NCI-H2227 (cell line): ENCODE data around the gene HSPA1B.
"Not testable (repeated sequence)": the region's sequence is repeated elsewhere in the genome, so short reads cannot be mapped to it uniquely, and the experiment has no call there.

Source experiments
- DNase-seq: peaks from one replicate; lab custom pipeline; 2025; ENCODE audit not compliant: unreplicated experiment; lab: John Stamatoyannopoulos, UW

HSPA1B gene

DNA sequence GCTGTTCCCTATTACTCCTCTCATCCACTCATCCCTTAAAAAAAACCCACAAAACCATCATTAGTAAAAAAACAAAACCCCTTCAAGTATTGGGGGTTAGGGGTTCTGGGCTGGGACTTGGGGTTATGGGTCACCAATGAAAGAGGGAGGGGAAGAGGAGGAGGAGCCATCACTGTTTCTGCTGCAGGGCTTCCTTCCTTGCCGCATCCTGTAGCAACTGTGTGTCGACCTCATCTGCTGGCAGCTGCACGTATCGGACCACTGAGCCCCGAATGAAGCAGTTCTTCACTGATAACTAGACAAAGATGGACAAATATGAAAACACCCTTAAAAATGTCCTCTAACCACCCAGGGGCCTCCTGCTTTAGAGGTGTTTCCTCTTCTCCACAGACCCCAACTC is 29.9 kb upstream of the HSPA1B start:
- DNase-seq: no peak

DNA sequence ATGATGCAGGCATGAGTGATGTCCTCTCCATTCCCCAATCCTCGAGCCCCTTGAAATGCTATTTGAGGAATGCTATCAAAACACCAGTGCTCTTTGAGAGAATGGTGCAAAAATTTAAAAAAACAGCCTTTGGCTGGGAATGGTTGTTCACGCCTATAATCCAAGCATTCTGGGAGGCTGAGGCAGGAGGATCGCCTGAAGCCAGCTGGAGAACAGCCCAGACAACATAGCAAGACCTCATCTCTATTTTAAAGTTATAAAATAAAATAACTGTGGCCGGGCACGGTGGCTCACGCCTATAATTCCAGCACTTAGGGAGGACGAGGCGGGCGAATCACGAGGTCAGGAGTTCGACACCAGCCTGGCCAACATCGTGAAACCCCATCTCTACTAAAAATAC is 27.8 kb upstream of the HSPA1B start:
- DNase-seq: no peak

DNA sequence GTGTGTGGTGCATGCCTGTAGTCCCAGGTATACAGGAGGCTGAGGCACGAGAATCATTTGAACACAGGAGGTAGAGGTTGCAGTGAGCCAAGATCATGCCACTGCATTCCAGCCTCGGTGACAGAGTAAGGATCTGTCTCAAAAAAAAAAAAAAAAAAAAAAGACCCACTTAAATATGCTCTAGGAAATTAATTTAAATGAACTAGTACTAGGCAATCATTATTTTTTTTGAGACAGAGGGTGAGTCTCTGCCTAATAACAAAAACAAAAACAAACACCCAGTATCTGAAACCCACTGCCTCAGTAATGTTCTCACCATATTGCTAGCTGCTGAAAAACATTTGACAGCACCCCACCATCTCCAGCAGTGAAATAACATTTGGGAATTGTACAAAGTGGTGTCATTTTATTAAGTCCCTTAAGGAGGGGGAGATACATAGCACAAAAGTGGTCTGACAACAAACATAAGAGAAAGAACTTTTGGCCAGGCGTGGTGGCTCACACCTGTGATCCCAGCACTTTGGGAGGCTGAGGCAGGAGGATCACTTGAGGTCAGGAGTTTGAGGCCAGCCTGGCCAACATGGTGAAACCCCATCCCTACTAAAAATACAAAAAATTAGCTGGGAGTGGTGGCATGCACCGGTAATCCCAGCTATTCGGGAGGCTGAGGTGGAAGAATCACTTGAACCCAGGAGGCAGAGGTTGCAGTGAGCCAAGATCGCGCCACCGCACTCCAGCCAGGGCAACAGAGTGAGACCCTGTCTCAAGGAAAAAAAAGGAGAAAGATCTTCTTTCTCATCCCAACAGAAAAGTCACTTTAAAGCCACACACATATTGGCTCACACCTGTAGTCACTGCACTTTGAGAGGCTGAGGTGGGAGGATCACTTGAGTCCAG is 26.3 kb upstream of the HSPA1B start:
- DNase-seq: not testable (repeated sequence)

DNA sequence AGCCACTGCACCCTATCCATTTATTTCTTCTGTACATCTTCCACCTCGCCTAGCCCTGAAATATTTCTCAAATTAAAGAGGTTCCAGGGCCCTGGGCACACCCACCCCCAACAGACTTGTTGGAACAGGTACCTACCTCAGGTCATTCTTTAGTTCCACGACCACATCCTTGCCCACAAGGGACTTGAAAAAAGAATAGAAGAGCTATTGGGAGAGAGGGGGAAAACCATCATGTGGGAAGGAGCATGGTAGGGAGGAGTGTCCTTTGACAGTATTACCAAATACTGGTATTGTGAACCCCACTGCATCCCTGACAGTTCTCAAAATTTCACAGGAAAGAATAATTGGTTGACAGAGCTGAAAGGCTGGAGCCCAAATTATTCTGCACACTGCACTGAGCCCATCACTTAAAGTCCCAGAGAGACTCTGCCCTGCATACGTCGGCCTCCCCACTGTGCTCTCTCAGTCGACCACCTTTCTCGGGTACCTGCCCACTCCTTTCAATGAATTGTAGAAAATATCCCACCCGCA is 21.5 kb upstream of the HSPA1B start:
- DNase-seq: no peak

DNA sequence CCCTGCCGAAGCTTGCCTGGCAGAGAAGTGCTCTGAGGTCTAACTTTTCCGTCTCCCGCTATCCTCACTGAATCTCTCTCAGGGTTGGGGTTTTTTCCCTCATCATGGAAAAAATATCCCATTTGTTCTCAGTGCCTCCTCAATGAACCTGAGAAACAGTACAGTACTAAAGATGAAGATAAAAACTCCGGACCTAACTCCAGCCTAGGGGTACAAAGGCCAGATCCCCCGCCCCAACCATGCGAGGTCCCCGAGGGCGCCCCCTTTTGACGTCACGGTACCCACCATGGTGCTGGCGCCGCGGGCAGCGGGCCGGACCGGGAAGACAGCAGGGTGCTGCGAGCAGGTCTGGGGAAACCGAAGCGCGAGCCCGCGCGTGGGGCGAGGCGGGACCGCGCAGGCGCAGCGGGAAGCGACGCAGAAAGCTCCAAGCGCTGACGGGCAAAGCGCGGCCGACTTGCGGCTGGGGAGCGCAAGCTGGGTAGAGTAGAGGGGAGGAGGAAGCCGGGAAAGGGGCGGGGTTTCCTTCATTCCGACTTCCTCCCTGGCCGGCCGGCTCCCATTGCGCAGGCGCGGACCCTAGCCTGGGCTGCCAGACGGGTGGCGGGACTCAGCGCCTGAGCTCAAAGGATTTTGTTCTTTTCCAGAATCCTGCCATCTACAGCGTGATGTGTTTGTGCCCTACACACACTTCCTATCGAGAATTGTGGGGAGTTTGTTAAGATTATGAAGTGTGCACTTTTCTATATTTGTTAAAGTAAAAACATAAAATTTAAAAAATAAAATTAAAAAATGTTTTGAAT is 20.9 kb upstream of the HSPA1B start, which contains the start of gene LSM2:
LSM2 (minus strand) TSS at position 497 of the 803 bp plus-strand sequence; CDS start at position 288, 209 bp downstream.
- peak; percentile 98 for DNase-seq

DNA sequence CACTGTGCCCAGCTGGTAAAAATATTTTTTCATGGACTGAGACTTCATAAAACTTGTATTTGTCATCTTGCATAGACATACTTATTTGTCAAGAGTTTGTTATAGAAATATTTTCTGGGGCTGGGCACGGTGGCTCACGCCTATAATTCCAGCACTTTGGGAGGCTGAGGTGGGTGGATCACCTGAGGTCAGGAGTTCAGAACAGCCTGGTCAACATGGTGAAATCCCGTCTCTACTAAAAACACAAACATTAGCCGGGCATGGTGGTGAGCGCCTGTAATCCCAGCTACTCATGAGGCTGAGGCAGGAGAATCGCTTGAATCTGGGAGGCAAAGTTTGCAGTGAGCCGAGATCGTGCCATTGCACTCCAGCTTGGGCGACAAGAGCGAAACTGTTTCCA is 18.9 kb upstream of the HSPA1B start:
- not testable (repeated sequence) for DNase-seq

DNA sequence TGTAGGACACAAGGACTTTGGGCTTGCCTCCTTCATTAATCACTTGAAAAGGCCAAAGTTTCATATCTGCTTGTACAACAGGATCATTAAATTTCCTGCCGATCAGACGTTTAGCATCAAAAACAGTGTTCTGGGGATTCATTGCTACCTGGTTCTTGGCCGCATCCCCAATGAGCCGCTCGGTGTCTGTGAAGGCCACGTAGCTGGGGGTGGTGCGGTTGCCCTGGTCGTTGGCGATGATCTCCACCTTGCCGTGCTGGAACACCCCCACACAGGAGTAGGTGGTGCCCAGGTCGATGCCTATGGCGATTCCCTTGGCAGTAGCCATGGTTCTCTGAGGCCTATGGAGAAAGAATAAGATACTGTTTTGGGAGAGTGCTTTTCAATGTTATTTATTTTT is 15.9 kb upstream of the HSPA1B start:
- no peak for DNase-seq

DNA sequence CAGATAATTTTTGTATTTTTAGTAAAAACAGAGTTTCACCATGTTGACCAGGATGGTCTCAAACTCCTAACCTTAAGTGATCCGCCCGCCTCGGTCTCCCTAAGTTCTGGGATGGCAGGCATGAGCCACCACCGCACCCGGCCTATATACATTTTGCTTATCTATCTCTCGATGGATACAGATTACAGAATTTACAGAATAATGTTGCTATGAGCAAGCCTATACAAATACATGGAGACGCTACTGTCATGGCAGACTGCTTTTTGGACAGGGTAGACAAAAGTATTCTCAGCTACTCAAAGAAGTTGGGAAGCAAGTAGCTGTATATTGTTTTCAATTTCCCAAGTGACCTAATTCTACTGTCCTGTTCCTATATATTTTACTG is 14.1 kb upstream of the HSPA1B start:
- no peak for DNase-seq

DNA sequence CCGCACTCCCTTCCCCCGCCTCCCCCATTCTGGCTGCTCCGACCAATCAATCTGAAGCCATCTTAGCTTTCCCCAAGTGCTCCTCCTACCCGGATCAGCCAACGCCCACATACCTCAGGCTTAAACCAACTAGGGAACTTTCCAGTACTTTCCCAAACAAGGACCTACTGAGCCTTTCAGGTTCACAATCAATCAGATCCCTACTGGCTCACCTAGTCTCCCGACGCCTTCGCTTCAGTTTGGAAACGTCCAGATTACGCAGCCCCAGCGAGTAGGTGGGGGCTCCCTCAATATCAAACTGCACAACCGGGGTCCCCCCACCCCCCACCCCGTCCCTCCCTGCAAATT is 12.9 kb upstream of the HSPA1B start:
- DNase-seq: peak; percentile 94

DNA sequence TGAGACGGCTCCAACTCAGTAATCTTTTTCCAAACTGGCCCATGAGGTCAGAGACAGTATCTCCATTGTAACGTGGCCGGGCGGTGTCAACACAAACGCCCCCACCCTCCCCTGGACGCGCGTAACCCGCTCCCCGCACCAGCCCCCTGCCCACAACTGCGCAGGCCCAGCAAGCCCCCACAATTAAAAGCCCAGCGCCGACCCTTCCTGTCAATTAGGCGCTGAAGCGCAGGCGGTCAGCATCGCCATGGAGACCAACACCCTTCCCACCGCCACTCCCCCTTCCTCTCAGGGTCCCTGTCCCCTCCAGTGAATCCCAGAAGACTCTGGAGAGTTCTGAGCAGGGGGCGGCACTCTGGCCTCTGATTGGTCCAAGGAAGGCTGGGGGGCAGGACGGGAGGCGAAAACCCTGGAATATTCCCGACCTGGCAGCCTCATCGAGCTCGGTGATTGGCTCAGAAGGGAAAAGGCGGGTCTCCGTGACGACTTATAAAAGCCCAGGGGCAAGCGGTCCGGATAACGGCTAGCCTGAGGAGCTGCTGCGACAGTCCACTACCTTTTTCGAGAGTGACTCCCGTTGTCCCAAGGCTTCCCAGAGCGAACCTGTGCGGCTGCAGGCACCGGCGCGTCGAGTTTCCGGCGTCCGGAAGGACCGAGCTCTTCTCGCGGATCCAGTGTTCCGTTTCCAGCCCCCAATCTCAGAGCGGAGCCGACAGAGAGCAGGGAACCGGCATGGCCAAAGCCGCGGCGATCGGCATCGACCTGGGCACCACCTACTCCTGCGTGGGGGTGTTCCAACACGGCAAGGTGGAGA is 12.3 kb upstream of the HSPA1B start, which contains the start of the genes HSPA1A and HSPA1L:
HSPA1A (plus strand) TSS at position 519 of the 814 bp plus-strand sequence; CDS start at position 733, 214 bp downstream.
HSPA1L (minus strand) TSS at position 259 of the 814 bp plus-strand sequence. CDS start 3,311 bp downstream, outside the sequence.
- DNase-seq: peak; percentile 99

DNA sequence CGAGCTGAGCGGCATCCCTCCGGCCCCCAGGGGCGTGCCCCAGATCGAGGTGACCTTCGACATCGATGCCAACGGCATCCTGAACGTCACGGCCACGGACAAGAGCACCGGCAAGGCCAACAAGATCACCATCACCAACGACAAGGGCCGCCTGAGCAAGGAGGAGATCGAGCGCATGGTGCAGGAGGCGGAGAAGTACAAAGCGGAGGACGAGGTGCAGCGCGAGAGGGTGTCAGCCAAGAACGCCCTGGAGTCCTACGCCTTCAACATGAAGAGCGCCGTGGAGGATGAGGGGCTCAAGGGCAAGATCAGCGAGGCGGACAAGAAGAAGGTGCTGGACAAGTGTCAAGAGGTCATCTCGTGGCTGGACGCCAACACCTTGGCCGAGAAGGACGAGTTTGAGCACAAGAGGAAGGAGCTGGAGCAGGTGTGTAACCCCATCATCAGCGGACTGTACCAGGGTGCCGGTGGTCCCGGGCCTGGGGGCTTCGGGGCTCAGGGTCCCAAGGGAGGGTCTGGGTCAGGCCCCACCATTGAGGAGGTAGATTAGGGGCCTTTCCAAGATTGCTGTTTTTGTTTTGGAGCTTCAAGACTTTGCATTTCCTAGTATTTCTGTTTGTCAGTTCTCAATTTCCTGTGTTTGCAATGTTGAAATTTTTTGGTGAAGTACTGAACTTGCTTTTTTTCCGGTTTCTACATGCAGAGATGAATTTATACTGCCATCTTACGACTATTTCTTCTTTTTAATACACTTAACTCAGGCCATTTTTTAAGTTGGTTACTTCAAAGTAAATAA is 10.2 kb upstream of the HSPA1B start:
- DNase-seq: not testable (repeated sequence)

DNA sequence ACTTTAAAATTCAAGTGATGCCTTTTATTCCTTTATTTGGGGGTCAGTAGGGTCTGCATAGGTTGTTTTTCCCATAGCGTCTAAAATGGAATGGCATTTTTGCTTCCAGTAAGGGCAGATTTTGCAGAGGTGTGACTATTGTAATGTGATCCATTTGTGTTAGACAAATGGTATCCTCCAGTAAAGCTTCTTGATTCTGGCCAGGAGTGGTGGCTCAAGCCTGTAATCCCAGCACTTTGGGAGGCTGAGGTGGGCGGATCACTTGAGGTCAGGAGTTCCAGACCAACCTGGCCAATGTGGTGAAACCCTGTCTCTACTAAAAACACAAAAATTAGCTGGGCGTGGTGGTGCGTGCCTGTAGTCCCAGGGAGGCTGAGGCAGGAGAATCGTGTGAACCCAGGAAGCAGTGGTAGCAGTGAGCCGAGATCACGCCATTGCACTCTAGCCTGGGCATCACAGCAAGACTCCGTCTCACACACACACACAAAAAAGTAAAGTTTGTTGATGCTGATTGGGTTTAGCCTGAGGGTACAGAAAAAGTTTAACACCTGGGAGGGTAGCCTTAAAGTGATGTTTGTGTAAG is 9.5 kb upstream of the HSPA1B start:
- not testable (repeated sequence) for DNase-seq

DNA sequence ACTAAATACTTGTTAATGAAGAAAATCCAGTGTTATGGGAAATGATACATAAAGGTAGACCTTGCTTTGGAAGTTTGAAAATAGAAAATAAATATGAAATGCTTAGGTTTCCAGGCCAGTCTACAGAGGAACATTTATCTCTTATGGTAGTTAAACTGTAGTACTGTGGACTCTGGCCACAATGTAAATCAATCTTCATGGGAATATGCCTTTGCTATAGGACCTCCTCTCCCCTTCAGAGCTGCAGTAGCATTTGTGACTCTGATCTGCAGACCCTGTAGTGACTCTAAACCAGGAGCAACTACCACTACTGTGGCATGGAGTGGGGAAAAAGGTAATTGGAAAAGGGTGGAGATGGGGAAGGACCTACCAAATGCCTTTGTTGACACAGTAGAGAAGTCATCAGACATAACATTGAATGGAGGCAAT is 7.7 kb upstream of the HSPA1B start:
- no peak for DNase-seq

DNA sequence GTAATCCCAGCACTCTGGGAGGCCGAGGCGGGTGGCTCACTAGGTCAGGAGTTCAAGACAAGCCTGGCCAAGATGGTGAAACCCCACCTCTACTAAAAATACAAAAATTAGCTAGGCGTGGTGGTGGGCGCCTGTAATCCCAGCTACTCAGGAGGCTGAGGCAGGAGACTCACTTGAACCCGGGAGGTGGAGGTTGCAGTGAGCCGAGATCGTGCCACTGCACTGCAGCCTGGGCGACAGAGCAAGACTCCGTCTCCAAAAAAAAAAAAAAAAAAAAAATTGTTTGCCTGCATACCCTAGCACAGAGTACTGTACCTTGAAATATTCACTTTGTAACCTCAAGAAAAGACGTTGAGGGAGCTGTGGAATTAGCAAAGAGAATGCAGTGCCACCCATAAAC is 7.1 kb upstream of the HSPA1B start:
- DNase-seq: not testable (repeated sequence)

DNA sequence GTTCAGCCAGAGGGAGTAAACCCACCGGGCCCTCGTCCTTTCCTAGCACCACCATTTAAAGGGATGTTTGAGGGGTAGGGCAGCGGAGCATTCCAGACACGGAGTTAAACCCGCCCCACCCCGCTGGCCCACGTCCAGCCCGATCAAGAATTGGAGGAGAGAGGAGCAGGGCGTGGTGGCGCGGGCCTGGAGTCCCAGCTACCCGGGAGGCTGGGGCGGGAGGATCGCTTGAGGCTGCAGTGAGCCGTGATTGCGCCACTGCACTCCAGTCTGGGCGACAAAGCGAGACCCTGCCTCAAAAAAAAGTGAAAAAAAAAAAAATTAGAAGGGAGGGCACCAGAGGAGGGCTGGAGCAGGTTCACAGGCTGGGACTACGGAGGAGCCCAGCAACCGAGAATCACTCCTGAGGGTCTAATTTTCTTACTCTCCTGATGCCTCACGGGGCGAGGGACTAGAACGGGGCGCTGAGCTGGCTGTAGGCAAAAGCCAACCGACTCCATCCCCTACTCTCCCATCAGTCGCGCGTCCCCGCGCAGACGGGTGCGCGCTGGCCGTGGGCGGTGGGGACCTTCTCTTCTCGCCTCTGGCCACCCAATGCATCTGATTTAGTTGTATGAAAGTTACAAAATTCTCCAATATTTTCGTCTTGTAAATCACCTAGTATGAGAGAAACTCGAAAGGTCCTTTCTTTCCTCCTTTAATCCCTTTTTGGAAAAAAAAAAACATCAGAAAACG is 6.1 kb upstream of the HSPA1B start:
- peak; percentile 75 for DNase-seq

DNA sequence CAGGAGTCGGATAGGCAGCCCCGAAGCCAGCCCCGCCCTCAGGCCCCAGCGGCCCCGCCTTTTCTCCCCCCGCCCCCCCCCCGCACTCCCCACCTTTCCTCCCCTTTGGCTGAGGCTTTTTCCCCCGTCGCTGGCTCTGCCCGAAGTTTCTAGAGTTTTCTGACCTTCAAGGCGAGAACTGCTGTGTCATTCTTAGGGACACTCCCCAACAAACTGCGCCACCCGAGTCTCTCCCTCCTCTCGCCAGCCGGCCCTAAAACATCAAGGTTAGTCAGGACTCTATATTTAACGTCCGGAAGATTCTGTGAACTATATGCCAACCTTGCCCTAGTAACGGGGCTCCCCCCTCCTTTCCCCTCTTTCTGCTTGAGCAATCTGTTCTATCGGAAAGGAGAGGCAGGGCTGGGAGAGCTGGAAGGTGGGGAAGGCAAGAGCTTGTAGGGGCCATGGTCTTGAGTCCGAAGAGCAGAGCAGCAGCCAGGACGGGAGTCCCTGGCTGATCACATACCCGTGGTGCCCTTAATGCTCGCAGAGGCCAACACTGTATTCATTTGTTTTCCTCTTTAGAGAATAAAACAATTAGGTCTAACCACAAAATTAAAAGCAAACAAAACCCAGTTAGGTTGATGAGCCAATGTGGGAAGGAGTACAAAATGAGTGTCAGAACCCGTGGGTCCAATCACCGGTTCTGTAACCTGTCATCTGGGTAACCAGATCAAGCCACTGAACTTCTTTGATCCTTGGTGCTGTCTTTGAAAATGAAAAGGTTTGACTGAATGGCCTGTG is 5.3 kb upstream of the HSPA1B start:
- peak; percentile 65 for DNase-seq

DNA sequence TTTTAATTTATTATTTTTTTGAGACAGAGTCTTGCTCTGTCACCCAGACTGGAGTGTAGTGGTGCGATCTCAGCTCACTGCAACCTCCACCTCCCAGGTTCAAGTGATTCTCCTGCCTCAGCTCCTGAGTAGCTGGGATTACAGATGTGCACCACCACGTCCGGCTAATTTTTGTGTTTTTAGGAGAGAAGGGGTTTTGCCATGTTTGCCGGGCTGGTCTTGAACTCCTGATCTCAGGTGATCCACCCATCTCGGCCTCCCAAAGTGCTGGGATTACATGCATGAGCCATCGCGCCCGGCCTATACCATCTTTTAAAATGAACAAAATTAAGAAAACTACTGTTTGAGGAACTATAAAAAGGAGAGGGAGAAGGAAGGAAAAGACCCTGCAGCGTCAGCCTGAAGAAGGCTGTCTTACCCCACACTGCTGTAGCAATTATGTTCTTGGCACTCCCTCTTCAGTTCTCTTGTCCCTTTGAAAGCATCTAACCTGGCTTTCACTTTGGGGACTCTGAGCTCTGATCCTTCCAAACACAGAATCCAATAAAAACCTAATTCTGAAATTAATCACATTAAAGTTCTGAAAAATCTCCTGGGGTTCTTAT is 3.8 kb upstream of the HSPA1B start:
- DNase-seq: not testable (repeated sequence)

DNA sequence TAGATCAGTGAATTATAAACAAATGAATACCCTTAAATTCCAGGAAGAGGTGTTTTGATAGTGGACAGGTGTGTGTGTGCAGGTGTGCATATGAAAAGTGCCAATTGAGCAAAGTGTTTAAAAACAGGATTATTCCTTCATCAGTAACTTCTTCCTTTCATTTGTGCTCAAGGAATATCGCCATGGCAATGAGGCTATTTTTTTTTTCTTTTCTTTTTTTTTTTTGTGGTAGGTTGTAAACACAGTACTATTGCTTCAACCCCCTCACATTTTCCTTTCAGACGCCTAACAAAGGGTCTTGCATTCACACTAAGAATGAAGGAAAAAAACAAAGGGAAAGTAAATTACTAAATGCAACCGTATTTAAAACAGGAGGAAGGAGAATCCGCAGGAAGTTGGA is 2.0 kb upstream of the HSPA1B start:
- no peak for DNase-seq
